RPMI8226 (cell line): ENCODE data around the gene STPG4.
"Not testable (repeated sequence)": the region's sequence is repeated elsewhere in the genome, so short reads cannot be mapped to it uniquely, and the experiment has no call there.

ENCODE experiments used
- DNase-seq: peaks from one replicate; pipeline ENCODE4 v3.0.0-alpha.2; 2015

The STPG4 gene

GRCh38 chr2:47172922-47173695, 18.0 kb upstream of the STPG4 start:
- no peak for DNase-seq

- DNase-seq: peak; percentile 28
These were observed 17.2 kb upstream of the STPG4 start for GRCh38 chr2:47172156-47172921.

GRCh38 chr2:47169784-47170183, 14.7 kb upstream of the STPG4 start:
- DNase-seq: no peak

- DNase-seq: not testable (repeated sequence)
These were observed 13.8 kb upstream of the STPG4 start for GRCh38 chr2:47168895-47169294.

- DNase-seq: no peak
These were observed 12.0 kb upstream of the STPG4 start for GRCh38 chr2:47167149-47167548.

GRCh38 chr2:47165001-47165555, 10.0 kb upstream of the STPG4 start:
- no peak for DNase-seq

- no peak for DNase-seq
These were observed 7.7 kb upstream of the STPG4 start for GRCh38 chr2:47162780-47163179.

GRCh38 chr2:47161475-47161874, 6.4 kb upstream of the STPG4 start:
- no peak for DNase-seq

GRCh38 chr2:47160660-47161059, 5.6 kb upstream of the STPG4 start:
- no peak for DNase-seq

- no peak for DNase-seq
These were observed 5.1 kb upstream of the STPG4 start for GRCh38 chr2:47160211-47160610.

- no peak for DNase-seq
These were observed 4.5 kb upstream of the STPG4 start for GRCh38 chr2:47159627-47160026.

GRCh38 chr2:47158576-47158975, 3.5 kb upstream of the STPG4 start:
- DNase-seq: no peak

GRCh38 chr2:47152803-47153202, 2.3 kb downstream of the STPG4 start:
- DNase-seq: no peak

- DNase-seq: no peak
These were observed 4.9 kb downstream of the STPG4 start for GRCh38 chr2:47150175-47150574.

GRCh38 chr2:47147021-47147420, 8.1 kb downstream of the STPG4 start:
- DNase-seq: no peak

GRCh38 chr2:47145466-47145865, 9.6 kb downstream of the STPG4 start:
- DNase-seq: no peak

- no peak for DNase-seq
These were observed 13.6 kb downstream of the STPG4 start for GRCh38 chr2:47141520-47141919.

GRCh38 chr2:47134386-47135090, 20.6 kb downstream of the STPG4 start:
- DNase-seq: no peak

- DNase-seq: no peak
These were observed 22.1 kb downstream of the STPG4 start for GRCh38 chr2:47133046-47133445.

GRCh38 chr2:47129191-47129706, 25.9 kb downstream of the STPG4 start:
- no peak for DNase-seq

- no peak for DNase-seq
These were observed 26.4 kb downstream of the STPG4 start for GRCh38 chr2:47128705-47129104.

GRCh38 chr2:47127862-47128543, 27.1 kb downstream of the STPG4 start:
- no peak for DNase-seq

GRCh38 chr2:47126783-47127182, 28.3 kb downstream of the STPG4 start:
- DNase-seq: no peak
